Neuronal stem cell (in vitro differentiated cells): ENCODE results near the gene CCDC85C.

ENCODE experiments used
- DNase-seq: peaks from one replicate; pipeline ENCODE4 v3.0.0-alpha.2; 2013; ENCODE audit warnings: low spot score
- H2AFZ ChIP-seq: one replicate; pipeline ENCODE4 v1.6.1; 2013; ENCODE audit warnings: mild to moderate bottlenecking, low read length, inconsistent platforms
- H2AK5ac ChIP-seq: 2 replicates; pipeline ENCODE4 v1.6.1; 2013; ENCODE audit warnings: low read depth, mild to moderate bottlenecking, inconsistent platforms, low read length, moderate library complexity, mixed read lengths
- H2BK120ac ChIP-seq: 2 replicates; pipeline ENCODE4 v1.6.1; 2013; ENCODE audit warnings: low read depth, mild to moderate bottlenecking, inconsistent platforms, low read length, moderate library complexity, mixed read lengths
- H2BK12ac ChIP-seq: one replicate; pipeline ENCODE4 v1.6.1; 2013; ENCODE audit warnings: low read length, inconsistent platforms
- H2BK15ac ChIP-seq: 2 replicates; pipeline ENCODE4 v1.6.1; 2013; ENCODE audit warnings: mild to moderate bottlenecking, low read length, inconsistent platforms, mixed read lengths
- H2BK5ac ChIP-seq: one replicate; pipeline ENCODE4 v1.6.1; 2013; ENCODE audit warnings: inconsistent platforms, mild to moderate bottlenecking, low read length, moderate library complexity
- H3K14ac ChIP-seq: one replicate; pipeline ENCODE4 v1.6.1; 2013; ENCODE audit warnings: low read length, inconsistent platforms
- H3K18ac ChIP-seq: 2 replicates; pipeline ENCODE4 v1.6.1; 2013; ENCODE audit warnings: low read length, inconsistent platforms
- H3K23ac ChIP-seq: 2 replicates; pipeline ENCODE4 v1.6.1; 2013; ENCODE audit warnings: low read depth, mild to moderate bottlenecking, mixed read lengths, low read length, inconsistent platforms; ENCODE audit not compliant: poor library complexity
- H3K27ac ChIP-seq: replicated peaks from 3 replicates; pipeline ENCODE4 v1.5.1; 2013; ENCODE audit warnings: low read length, inconsistent platforms
- H3K27me3 ChIP-seq, 3 experiments: 2 replicates each; pipeline ENCODE4 v1.6.1; 2013; ENCODE audit warnings: low read length in 3 of 3, mild to moderate bottlenecking in 2 of 3, inconsistent platforms in 1 of 3, low read depth in 1 of 3, mixed read lengths in 1 of 3, moderate library complexity in 1 of 3; ENCODE audit not compliant: control insufficient read depth in 3 of 3, insufficient read depth in 3 of 3
- H3K36me3 ChIP-seq, 2 donors: replicated peaks in 1 of 2; 2 replicates each; pipeline ENCODE4 v1.6.1; 2013; ENCODE audit warnings: low read length in 2 of 2; ENCODE audit not compliant: control insufficient read depth in 2 of 2, insufficient read depth in 2 of 2
- H3K4ac ChIP-seq: 2 replicates; pipeline ENCODE4 v1.6.1; 2013; ENCODE audit warnings: inconsistent platforms, mild to moderate bottlenecking, low read length, moderate library complexity
- H3K4me1 ChIP-seq, 2 donors: 1 replicate in 1 of 2; 2 replicates in 1 of 2; pipeline ENCODE4 v1.6.1; 2013; ENCODE audit warnings: low read length in 2 of 2, low read depth in 1 of 2; ENCODE audit not compliant: control insufficient read depth in 2 of 2, insufficient read depth in 1 of 2
- H3K4me2 ChIP-seq: one replicate; pipeline ENCODE4 v1.6.1; 2013; ENCODE audit warnings: mild to moderate bottlenecking, low read length, inconsistent platforms; ENCODE audit not compliant: insufficient read depth, poor library complexity, severe bottlenecking
- H3K4me3 ChIP-seq, 2 donors: 2 replicates each; pipeline ENCODE4 v1.5.1; 2013; ENCODE audit warnings: low read length in 2 of 2, mild to moderate bottlenecking in 2 of 2, inconsistent platforms in 1 of 2, moderate library complexity in 1 of 2
- H3K79me1 ChIP-seq: one replicate; pipeline ENCODE4 v1.6.1; 2013; ENCODE audit warnings: low read depth, mild to moderate bottlenecking, inconsistent platforms, low read length, moderate library complexity
- H3K9ac ChIP-seq: one replicate; pipeline ENCODE4 v1.6.1; 2013; ENCODE audit warnings: mild to moderate bottlenecking, low read depth, low read length, inconsistent platforms; ENCODE audit not compliant: poor library complexity
- H3K9me3 ChIP-seq, 2 donors: replicated peaks in 1 of 2; 2 replicates each; pipeline versions ENCODE3 to v1.6.1; 2013; ENCODE audit warnings: low read length in 2 of 2, mild to moderate bottlenecking in 2 of 2, inconsistent platforms in 1 of 2, low read depth in 1 of 2, mixed read lengths in 1 of 2, moderate library complexity in 1 of 2; ENCODE audit not compliant: control insufficient read depth in 2 of 2, insufficient read depth in 1 of 2
- H4K8ac ChIP-seq: one replicate; pipeline ENCODE4 v1.6.1; 2013; ENCODE audit warnings: low read depth, mild to moderate bottlenecking, inconsistent platforms, low read length, moderate library complexity
- H4K91ac ChIP-seq: one replicate; pipeline ENCODE4 v1.6.1; 2013; ENCODE audit warnings: low read length, low read depth, mild to moderate bottlenecking, inconsistent platforms; ENCODE audit not compliant: poor library complexity
- WGBS, 2 donors: extraction: QIAGEN DNeasy Blood & Tissue Kit; methylation state at CpG; one replicate each; pipeline ENCODE4 v1.1.7; 2013; ENCODE audit warnings: missing lambda C conversion rate in 2 of 2, mixed read lengths in 1 of 2; ENCODE audit not compliant: insufficient read length in 2 of 2, insufficient replicate concordance in 1 of 2; ENCODE audit errors: extremely low coverage in 2 of 2; 5-methylcytosine and 5-hydroxymethylcytosine counted together

The CCDC85C gene

GRCh38 chr14:99513946-99514551, 90.0 kb downstream of the CCDC85C start:
- H3K18ac ChIP-seq: no peak overlapping the region
- H3K27me3 ChIP-seq: no peaks in the 10 kb centered on the region
- no peak overlapping the region for H3K4ac ChIP-seq
- H2AK5ac ChIP-seq: no peak overlapping the region
- no peaks in the 10 kb centered on the region for H3K9me3 ChIP-seq
- H3K14ac ChIP-seq: no peak overlapping the region
- no peak for DNase-seq
- H3K36me3 ChIP-seq: peaks cover 19 to 71% of the 10 kb centered on the region in 2 donors
- no peak overlapping the region for H4K8ac ChIP-seq
- no peak overlapping the region for H3K27ac ChIP-seq
- H3K23ac ChIP-seq: peak overlapping the region; percentile 3
- H3K79me1 ChIP-seq: peaks cover 20% of the 10 kb centered on the region
- no peak overlapping the region for H4K91ac ChIP-seq
- H3K9ac ChIP-seq: no peak overlapping the region
- no peak overlapping the region for H2BK5ac ChIP-seq
- H3K4me2 ChIP-seq: no peak overlapping the region
- H2BK15ac ChIP-seq: no peak overlapping the region
- no peaks in the 10 kb centered on the region for H3K4me1 ChIP-seq
- no CpG with 5 or more reads among the region's 13 CpGs for WGBS, 2 donors
- H2BK120ac ChIP-seq: no peak overlapping the region
- H2BK12ac ChIP-seq: no peak overlapping the region
- no peak overlapping the region for H2AFZ ChIP-seq
- no peak overlapping the region for H3K4me3 ChIP-seq

GRCh38 chr14:99513183-99513694, 90.8 kb downstream of the CCDC85C start:
- H3K4me3 ChIP-seq: no peak overlapping the region
- H2BK120ac ChIP-seq: no peak overlapping the region
- no peak overlapping the region for H2AK5ac ChIP-seq
- WGBS, 2 donors: no CpG with 5 or more reads among the region's 15 CpGs
- no peak overlapping the region for H3K18ac ChIP-seq
- H3K4me1 ChIP-seq: no peaks in the 10 kb centered on the region
- H4K91ac ChIP-seq: no peak overlapping the region
- no peak overlapping the region for H2BK12ac ChIP-seq
- no peak overlapping the region for H2AFZ ChIP-seq
- H3K9me3 ChIP-seq: no peaks in the 10 kb centered on the region
- peaks cover 17% of the 10 kb centered on the region for H3K79me1 ChIP-seq
- H3K9ac ChIP-seq: no peak overlapping the region
- H3K27me3 ChIP-seq: no peaks in the 10 kb centered on the region
- no peak overlapping the region for H3K4ac ChIP-seq
- DNase-seq: no peak
- H2BK15ac ChIP-seq: no peak overlapping the region
- peaks cover 25 to 79% of the 10 kb centered on the region in 2 donors for H3K36me3 ChIP-seq
- H3K27ac ChIP-seq: no peak overlapping the region
- H3K14ac ChIP-seq: no peak overlapping the region
- no peak overlapping the region for H4K8ac ChIP-seq
- no peak overlapping the region for H3K23ac ChIP-seq
- peak overlapping the region; percentile 19 for H2BK5ac ChIP-seq
- no peak overlapping the region for H3K4me2 ChIP-seq

- H2BK12ac ChIP-seq: no peak overlapping the region
- no peak overlapping the region for H3K4me2 ChIP-seq
- no peak overlapping the region for H2AK5ac ChIP-seq
- peaks cover 31 to 84% of the 10 kb centered on the region in 2 donors for H3K36me3 ChIP-seq
- H4K91ac ChIP-seq: no peak overlapping the region
- DNase-seq: no peak
- no peak overlapping the region for H2AFZ ChIP-seq
- no peak overlapping the region for H2BK15ac ChIP-seq
- H3K79me1 ChIP-seq: peaks cover 16% of the 10 kb centered on the region
- peak overlapping the region; percentile 19 for H2BK5ac ChIP-seq
- no peak overlapping the region for H3K18ac ChIP-seq
- no CpG with 5 or more reads among the region's 16 CpGs for WGBS, 2 donors
- no peak overlapping the region for H3K14ac ChIP-seq
- H4K8ac ChIP-seq: no peak overlapping the region
- no peak overlapping the region for H3K4ac ChIP-seq
- no peaks in the 10 kb centered on the region for H3K27me3 ChIP-seq
- H3K9me3 ChIP-seq: no peaks in the 10 kb centered on the region
- no peak overlapping the region for H3K4me3 ChIP-seq
- no peak overlapping the region for H3K23ac ChIP-seq
- no peak overlapping the region for H3K9ac ChIP-seq
- no peak overlapping the region for H3K27ac ChIP-seq
- H3K4me1 ChIP-seq: no peaks in the 10 kb centered on the region
- no peak overlapping the region for H2BK120ac ChIP-seq
These were observed 91.3 kb downstream of the CCDC85C start for GRCh38 chr14:99512571-99513182.

DNA sequence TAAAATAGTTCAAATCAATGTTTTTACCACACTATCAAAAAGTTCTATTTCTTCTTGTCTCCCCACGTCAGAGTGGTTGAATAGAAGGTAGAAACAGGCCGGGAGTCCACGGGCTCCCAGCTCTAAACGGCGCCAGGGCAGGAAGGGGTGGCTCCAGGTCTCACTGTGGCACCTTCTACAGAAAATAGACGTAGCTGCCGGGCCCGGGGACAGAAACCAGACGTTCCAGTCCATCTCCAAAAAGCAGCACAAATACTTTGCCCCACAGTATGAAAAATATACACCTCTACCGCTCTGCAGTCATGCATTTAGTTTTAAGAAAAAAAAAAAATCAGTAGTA, 91.9 kb downstream of the CCDC85C start:
- no CpG with 5 or more reads among the region's 10 CpGs for WGBS, 2 donors
- no peak for DNase-seq

More for the DNA sequence above, 91.9 kb downstream of the CCDC85C start:
- Histone ChIP-seq H2BK5ac (peak overlapping the region; percentile 19), H3K4me1 (no peaks in the 10 kb centered on the region), H2BK12ac (no peak overlapping the region), H3K79me1 (peaks cover 13% of the 10 kb centered on the region), H3K36me3 (peaks cover 32 to 90% of the 10 kb centered on the region in 2 donors), H2BK120ac (no peak overlapping the region), H3K4me2 (peak overlapping the region; percentile 2), H2BK15ac (no peak overlapping the region), H3K9ac (no peak overlapping the region), H4K8ac (no peak overlapping the region), H3K14ac (no peak overlapping the region), H2AK5ac (no peak overlapping the region), H3K27ac (no peak overlapping the region), H3K23ac (no peak overlapping the region), H3K9me3 (no peaks in the 10 kb centered on the region), H4K91ac (no peak overlapping the region), H3K4me3 (no peak overlapping the region), H3K18ac (no peak overlapping the region), H2AFZ (no peak overlapping the region), H3K27me3 (no peaks in the 10 kb centered on the region), H3K4ac (no peak overlapping the region)
